ENCODE measurements around the gene ZNF710. TPM values are rescaled to one million over a fixed set of nuclear protein-coding genes. Genes with fewer than 3 reads are reported as not detected.
"Not testable (repeated sequence)": the region's sequence is repeated elsewhere in the genome, so short reads cannot be mapped to it uniquely, and the experiment has no call there.

The ZNF710 gene, protein sequence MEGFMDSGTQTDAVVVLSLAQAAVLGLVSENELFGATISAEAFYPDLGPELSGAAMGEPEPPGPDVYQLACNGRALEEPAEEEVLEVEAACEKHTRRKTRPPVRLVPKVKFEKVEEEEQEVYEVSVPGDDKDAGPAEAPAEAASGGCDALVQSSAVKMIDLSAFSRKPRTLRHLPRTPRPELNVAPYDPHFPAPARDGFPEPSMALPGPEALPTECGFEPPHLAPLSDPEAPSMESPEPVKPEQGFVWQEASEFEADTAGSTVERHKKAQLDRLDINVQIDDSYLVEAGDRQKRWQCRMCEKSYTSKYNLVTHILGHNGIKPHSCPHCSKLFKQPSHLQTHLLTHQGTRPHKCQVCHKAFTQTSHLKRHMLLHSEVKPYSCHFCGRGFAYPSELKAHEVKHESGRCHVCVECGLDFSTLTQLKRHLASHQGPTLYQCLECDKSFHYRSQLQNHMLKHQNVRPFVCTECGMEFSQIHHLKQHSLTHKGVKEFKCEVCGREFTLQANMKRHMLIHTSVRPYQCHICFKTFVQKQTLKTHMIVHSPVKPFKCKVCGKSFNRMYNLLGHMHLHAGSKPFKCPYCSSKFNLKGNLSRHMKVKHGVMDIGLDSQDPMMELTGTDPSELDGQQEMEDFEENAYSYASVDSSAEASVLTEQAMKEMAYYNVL
- 13.0 and 16.8 TPM in 2 replicates for total RNA-seq

DNA sequence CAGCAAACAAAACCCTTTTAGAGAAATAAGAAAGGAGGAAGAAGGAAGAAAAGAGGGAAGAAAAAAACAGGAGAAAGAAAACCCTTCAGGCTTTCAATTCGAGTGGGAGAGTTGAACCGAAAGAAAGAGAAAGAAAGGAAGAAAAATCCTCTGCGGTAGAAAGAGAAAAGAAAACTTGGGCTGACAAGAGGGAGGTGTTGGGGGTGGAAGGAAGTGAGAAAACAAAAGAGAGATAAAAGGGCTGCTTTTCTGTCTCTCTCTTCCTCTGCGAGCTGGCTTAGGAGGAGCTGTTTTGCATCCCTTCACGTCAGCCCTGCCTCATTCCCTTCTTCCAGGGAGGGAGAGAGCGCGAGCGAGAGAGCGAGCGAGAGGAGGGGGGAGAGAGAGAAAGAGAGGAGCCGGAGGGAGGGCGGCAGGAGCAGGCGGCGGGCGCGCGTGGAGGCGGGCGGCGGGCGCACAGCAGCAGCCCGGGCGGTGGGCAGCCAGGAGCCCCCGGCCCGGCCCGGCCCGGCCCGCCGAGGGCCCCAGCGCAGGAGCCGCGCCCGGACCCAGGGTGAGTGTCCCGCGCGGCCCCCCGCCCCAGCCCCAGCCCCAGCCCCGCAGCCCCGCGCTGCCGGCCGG is at the start of gene ZNF710:
Gene ZNF710, plus strand, starts transcription at position 263 of the 621 bp plus-strand sequence. CDS start 65,814 bp downstream, outside the sequence.
- TF ChIP-seq, protein P1, sequence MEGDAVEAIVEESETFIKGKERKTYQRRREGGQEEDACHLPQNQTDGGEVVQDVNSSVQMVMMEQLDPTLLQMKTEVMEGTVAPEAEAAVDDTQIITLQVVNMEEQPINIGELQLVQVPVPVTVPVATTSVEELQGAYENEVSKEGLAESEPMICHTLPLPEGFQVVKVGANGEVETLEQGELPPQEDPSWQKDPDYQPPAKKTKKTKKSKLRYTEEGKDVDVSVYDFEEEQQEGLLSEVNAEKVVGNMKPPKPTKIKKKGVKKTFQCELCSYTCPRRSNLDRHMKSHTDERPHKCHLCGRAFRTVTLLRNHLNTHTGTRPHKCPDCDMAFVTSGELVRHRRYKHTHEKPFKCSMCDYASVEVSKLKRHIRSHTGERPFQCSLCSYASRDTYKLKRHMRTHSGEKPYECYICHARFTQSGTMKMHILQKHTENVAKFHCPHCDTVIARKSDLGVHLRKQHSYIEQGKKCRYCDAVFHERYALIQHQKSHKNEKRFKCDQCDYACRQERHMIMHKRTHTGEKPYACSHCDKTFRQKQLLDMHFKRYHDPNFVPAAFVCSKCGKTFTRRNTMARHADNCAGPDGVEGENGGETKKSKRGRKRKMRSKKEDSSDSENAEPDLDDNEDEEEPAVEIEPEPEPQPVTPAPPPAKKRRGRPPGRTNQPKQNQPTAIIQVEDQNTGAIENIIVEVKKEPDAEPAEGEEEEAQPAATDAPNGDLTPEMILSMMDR (IDR thresholded peaks at IDR 0.05; ENCODE audit: insufficient read depth, low read depth, low read length): no peak
- peak; percentile 72 for DNase-seq (ENCODE audit: low read depth)
- H3K4me3 ChIP-seq (ENCODE audit: low read depth, low read length): peak within 1 kb of the TSS; percentile 75

DNA sequence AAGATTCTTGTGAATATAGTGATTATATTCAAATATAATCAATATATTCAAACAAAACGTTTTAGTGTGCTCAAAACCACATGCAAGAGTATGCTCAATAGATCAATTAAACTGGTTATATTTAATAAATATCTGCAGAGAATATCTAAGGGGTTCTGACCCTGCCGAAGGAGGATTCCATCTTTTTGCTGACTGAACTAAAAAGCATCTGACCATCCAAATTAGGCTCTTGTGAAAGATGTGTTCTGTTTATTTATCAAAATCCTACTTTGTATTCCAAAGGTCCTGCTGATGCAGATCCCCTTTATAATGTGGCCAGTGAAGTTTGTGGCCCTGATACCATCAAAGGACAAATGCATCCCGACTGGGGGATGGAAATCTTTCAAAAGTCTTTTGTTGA is 46.6 kb upstream of the ZNF710 start:
- H3K4me3 ChIP-seq (ENCODE audit: low read depth, low read length): no peak overlapping the region
- no peak for DNase-seq (ENCODE audit: low read depth)
- TF ChIP-seq, protein P1 (IDR thresholded peaks at IDR 0.05; ENCODE audit: insufficient read depth, low read depth, low read length): no peak

DNA sequence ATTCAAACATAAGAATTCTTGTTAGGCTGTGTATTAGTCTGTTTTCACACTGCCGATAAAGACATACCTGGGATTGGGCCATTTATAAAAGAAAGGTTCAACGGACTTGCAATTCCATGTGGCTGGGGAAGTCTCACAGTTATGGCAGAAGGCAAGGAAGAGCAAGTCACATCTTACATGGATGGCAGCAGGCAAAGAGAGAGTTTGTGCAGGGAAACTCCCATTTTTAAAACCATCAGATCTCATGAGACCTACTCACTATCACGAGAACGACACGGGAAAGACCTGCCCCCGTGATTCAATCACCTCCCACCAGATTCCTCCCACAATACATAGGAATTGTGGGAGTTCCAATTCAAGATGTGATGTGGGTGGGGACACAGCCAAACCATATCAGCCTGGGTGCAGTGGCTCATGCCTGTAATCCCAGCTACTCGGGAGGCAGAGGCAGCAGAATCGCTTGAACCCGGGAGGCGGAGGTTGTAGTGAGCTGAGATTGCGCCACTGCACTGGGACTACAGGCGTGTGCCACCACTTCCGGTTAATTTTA is 45.6 kb upstream of the ZNF710 start:
- H3K4me3 ChIP-seq (ENCODE audit: low read depth, low read length); DNase-seq (ENCODE audit: low read depth): not testable (repeated sequence)

DNA sequence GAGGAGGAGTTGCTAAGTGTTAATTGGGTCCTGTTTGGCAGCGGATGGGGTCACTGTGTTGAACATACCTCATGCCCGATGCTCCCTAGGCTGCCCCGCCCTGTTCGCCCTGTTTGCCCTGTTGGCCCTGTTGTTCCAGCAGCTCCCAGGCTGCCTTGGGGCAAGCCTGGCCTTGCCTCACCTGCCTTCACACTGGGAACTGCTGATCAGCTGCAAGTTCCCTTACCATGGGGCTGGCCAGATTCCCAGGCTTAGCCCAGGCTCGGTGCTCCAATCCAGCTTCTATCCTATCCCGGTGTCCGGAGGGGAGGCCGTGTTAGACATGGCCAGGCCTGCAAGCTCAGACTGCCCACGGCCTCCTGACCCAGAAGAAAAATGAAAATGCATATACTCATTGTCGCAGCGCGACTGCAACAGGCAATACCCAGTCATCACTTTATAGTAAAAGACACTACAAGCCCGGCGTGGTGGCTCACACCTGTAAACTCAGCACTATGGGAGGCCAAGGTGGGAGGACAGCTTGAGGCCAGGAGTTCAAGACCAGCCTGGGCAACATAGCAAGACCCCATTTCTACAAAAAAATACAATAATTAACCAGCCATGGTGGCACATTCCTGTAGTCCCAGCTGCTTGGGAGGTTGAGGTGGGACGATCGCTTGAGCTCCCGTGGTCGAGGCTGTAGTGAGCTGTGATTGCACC is 42.9 kb upstream of the ZNF710 start:
- no peak overlapping the region for H3K4me3 ChIP-seq (ENCODE audit: low read depth, low read length)
- TF ChIP-seq, protein P1 (IDR thresholded peaks at IDR 0.05; ENCODE audit: insufficient read depth, low read depth, low read length): no peak
- DNase-seq (ENCODE audit: low read depth): no peak

DNA sequence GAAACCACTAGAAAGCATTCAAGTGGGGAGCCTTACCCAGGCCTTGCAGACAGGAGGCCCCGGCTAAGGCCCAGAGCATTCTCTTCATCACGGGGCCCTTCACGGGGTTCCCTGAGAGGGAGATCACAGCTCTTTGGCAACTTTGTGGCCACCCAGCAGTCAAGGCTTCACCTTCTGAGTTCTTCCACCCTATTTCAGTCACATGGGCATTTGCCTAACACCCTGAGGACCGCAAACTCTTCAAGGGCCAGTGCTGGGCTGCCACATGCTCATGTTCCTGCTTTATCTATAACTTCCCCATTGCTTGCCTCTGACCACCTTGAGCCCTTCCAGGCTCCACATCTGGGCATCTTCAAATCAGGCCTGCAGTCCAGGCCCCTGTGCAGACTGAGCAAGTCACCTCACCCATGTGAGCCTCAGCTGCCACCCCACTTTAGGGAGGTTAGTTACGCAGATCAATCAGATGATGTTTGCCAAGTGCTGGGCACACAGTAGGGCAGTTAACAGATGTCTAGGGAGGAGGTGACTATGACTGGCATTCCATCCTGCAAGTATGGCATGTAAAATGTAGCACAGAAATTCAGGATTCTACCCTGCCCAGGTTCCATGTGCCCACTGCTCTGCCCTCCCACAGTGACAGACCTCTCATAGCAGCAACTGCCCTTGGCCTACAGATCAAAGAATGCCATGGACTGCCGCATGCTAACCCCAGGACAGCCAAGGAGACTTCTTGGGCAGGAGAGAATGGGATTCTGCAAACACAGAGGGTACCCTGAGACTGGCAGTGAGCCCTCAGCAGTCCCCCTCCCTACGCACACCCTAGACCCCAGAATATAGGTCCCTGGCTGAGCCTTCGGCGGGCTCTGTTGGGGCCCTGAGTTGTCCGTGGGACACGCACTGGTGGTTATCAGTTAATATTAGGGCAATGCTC is 37.6 kb upstream of the ZNF710 start:
- DNase-seq (ENCODE audit: low read depth): no peak
- H3K4me3 ChIP-seq (ENCODE audit: low read depth, low read length): no peak overlapping the region
- TF ChIP-seq, protein P1 (IDR thresholded peaks at IDR 0.05; ENCODE audit: insufficient read depth, low read depth, low read length): no peak

DNA sequence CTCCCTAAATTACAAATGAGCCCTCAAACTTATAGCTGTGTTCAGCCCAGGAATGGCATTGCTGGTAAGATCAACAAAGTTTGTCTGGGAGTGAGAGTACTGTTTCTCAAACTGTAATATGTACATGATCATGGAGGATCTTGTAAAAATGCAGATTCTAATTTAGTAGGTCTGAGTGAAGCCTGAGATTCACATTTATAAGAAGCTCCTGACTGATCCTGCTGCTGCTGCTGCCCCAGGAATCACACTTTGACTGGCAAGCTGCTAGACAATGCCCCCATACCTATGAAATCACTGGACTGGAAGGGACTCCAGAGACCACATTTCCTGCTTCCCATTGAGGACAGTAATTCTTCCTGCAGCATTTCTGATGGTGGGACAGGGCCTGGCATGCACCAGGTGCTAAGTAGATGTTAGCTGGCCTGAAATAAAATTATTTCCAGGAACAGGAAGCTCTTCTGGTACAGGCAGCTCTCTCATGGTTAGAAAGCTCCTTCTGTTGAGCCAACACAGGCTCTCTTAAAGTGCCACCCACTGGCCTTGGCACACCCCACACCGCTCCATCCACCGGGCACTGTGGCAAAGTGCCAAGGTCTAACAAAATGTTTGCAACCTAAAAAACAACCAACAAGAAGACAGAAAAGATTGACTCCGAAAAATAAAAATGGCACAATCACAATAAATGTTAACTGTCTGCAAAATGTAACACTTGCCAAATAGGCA is 36.7 kb upstream of the ZNF710 start:
- H3K4me3 ChIP-seq (ENCODE audit: low read depth, low read length): no peak overlapping the region
- TF ChIP-seq, protein P1 (IDR thresholded peaks at IDR 0.05; ENCODE audit: insufficient read depth, low read depth, low read length): no peak
- DNase-seq (ENCODE audit: low read depth): no peak
